ENCODE results near the gene SND1.

Gene SND1

GRCh38 chr7:127677433-127678230, 25.6 kb downstream of the SND1 start:
- no peaks in the 10 kb centered on the region for H3F3A ChIP-seq (ENCODE audit: control insufficient read depth, insufficient read depth)
- TF ChIP-seq EZH2phosphoT487 (IDR thresholded peaks at IDR 0.05; ENCODE audit: borderline replicate concordance, low read length) (no peak), CTCF (IDR thresholded peaks at IDR 0.05; ENCODE audit: low read depth, low read length, poor library complexity, severe bottlenecking) (no peak)
- H3K4me3 ChIP-seq (ENCODE audit: low read length): no peak overlapping the region
- no peak overlapping the region for H3K27ac ChIP-seq (ENCODE audit: low read depth, low read length)
- no peaks in the 10 kb centered on the region for H3K9me2 ChIP-seq (replicated peaks; ENCODE audit: control insufficient read depth, low read length)
- H3K9me3 ChIP-seq (ENCODE audit: control insufficient read depth, insufficient read depth, low read length): peaks cover 23% of the 10 kb centered on the region
- H4K20me1 ChIP-seq (ENCODE audit: control insufficient read depth, insufficient read depth, low read depth, low read length): no peaks in the 10 kb centered on the region
- H3K4me2 ChIP-seq (ENCODE audit: low read length): no peak overlapping the region
- peaks cover 78% of the 10 kb centered on the region for H3K36me3 ChIP-seq (ENCODE audit: control insufficient read depth, low read length)
- H3K4me1 ChIP-seq (ENCODE audit: control insufficient read depth, low read length): peaks cover 6% of the 10 kb centered on the region
- H3K79me2 ChIP-seq (ENCODE audit: control insufficient read depth, low read length): peaks cover 97% of the 10 kb centered on the region
- H3K27me3 ChIP-seq (ENCODE audit: control insufficient read depth, low read length): no peaks in the 10 kb centered on the region

GRCh38 chr7:127678337-127678736, 26.3 kb downstream of the SND1 start:
- Histone ChIP-seq H4K20me1 (ENCODE audit: control insufficient read depth, insufficient read depth, low read depth, low read length) (peaks cover 2% of the 10 kb centered on the region; the same call in 1 of the 2 replicates), H3K36me3 (ENCODE audit: control insufficient read depth, low read length) (peaks cover 77% of the 10 kb centered on the region), H3K4me1 (ENCODE audit: control insufficient read depth, low read length) (peaks cover 13% of the 10 kb centered on the region), H3K27ac (ENCODE audit: low read depth, low read length) (no peak overlapping the region), H3K4me3 (ENCODE audit: low read length) (no peak overlapping the region), H3F3A (ENCODE audit: control insufficient read depth, insufficient read depth) (no peaks in the 10 kb centered on the region), H3K9me3 (ENCODE audit: control insufficient read depth, insufficient read depth, low read length) (peaks cover 23% of the 10 kb centered on the region), H3K4me2 (ENCODE audit: low read length) (no peak overlapping the region), H3K27me3 (ENCODE audit: control insufficient read depth, low read length) (no peaks in the 10 kb centered on the region), H3K9me2 (replicated peaks; ENCODE audit: control insufficient read depth, low read length) (no peaks in the 10 kb centered on the region), H3K79me2 (ENCODE audit: control insufficient read depth, low read length) (peaks cover 100% of the 10 kb centered on the region)
- TF ChIP-seq CTCF (IDR thresholded peaks at IDR 0.05; ENCODE audit: low read depth, low read length, poor library complexity, severe bottlenecking) (no peak), EZH2phosphoT487 (IDR thresholded peaks at IDR 0.05; ENCODE audit: borderline replicate concordance, low read length) (no peak)

- peaks cover 23% of the 10 kb centered on the region for H3K9me3 ChIP-seq (ENCODE audit: control insufficient read depth, insufficient read depth, low read length)
- peaks cover 100% of the 10 kb centered on the region for H3K79me2 ChIP-seq (ENCODE audit: control insufficient read depth, low read length)
- no peaks in the 10 kb centered on the region for H3F3A ChIP-seq (ENCODE audit: control insufficient read depth, insufficient read depth)
- no peak overlapping the region for H3K4me2 ChIP-seq (ENCODE audit: low read length)
- peaks cover 76% of the 10 kb centered on the region for H3K36me3 ChIP-seq (ENCODE audit: control insufficient read depth, low read length)
- peaks cover 7% of the 10 kb centered on the region for H4K20me1 ChIP-seq (ENCODE audit: control insufficient read depth, insufficient read depth, low read depth, low read length)
- H3K4me3 ChIP-seq (ENCODE audit: low read length): no peak overlapping the region
- TF ChIP-seq CTCF (IDR thresholded peaks at IDR 0.05; ENCODE audit: low read depth, low read length, poor library complexity, severe bottlenecking): no peak
- no peak for TF ChIP-seq EZH2phosphoT487 (IDR thresholded peaks at IDR 0.05; ENCODE audit: borderline replicate concordance, low read length)
- H3K27ac ChIP-seq (ENCODE audit: low read depth, low read length): no peak overlapping the region
- no peaks in the 10 kb centered on the region for H3K27me3 ChIP-seq (ENCODE audit: control insufficient read depth, low read length)
- H3K9me2 ChIP-seq (replicated peaks; ENCODE audit: control insufficient read depth, low read length): no peaks in the 10 kb centered on the region
- peaks cover 19% of the 10 kb centered on the region for H3K4me1 ChIP-seq (ENCODE audit: control insufficient read depth, low read length)
Measured at GRCh38 chr7:127678947-127679346, 27.0 kb downstream of the SND1 start.
